SKM-1 treated with dmso at 0.1 percent for 144 hours (cell line): Measurements from ENCODE around the gene ZNF579.
"Not testable (repeated sequence)": the region's sequence is repeated elsewhere in the genome, so short reads cannot be mapped to it uniquely, and the experiment has no call there.

ENCODE experiments used
- DNase-seq: peaks from one replicate; lab custom pipeline; 2025; ENCODE audit not compliant: unreplicated experiment; lab: John Stamatoyannopoulos, UW

The ZNF579 gene

GRCh38 chr19:55573929-55574328 is 6.7 kb downstream of the ZNF579 start:
- not testable (repeated sequence) for DNase-seq

DNA sequence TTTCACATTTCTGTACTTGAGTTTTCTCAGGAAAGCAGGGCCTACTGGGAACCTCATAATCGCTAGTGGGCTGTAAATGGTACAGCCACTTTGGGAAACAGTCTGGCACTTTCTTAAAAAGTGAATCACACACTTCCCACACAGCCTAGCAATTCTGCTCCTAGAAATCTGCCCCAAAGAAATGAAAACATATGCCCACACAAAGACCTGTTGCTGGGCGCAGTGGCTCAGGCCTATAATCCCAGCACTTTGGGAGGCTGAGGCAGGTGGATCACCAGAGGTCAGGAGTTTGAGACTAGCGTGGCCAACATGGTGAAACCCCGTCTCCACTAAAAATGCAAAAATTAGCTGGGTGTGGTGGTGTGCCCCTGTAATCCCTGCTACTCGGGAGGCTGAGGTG is 11.2 kb downstream of the ZNF579 start:
- not testable (repeated sequence) for DNase-seq

DNA sequence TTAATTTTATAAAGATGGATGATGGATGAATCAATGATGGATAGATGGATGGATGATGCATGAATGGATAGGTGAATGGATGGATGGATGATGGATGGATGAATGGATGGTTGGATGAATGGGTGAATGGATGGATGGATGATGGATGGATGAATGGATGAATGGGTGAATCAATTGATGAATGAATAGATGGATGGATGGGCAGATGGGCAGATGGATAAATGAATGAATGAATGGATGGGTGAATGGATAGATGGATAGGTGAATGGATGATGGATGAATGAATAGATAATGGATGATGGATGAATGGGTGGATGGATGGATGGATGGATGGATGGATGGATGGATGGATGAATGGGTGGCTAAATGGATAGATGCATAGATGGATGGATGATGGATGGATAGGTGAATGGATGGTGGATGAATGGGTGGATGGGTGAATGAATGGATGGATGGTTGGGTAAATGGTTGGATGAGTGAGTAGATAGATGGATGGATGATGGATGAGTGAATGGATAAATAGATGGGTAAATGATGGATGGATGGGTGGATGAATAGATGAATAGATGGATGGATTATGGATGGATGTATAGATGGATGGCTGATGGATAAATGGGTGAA is 12.8 kb downstream of the ZNF579 start:
- DNase-seq = no peak

DNA sequence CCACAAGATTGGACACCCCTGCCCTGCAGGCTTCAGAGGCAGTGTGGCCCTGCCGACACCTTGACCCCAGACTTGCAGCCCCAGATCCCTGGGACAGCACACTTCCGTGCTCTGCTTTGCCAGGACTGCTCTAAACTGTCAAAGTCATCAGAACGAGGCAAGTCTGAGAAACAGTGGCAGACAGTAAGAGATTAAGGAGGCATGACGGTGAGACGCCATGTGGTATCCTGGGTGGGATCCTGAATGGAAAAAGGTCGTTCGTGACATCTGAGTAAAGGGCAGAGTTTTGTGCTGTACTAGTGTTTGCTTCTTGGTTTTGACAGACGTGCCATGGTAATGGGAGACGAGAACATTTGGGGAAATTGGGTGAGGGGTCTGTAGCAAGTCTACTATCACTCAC is 13.8 kb downstream of the ZNF579 start:
- no peak for DNase-seq

DNA sequence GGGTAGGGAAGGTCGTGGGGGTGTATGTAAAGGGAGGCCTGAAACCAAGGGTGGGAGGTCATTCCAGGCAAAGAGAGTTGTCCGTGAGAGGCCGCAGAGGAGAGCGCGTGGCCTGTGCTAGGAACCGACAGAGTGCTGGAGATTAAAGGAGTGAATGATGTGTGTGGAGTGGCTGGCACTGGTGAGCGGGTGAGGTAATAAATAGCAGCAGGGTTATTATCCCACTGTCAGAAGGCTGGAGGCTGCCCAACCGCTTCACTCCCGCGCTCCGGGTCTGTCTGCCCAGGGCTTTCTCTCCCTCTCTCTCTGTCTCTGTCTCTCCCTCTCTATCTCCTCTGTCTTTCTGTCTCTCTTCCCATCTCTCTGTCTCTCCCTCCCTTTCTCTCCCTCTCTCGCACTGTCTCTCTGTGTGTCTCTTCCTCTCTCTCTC is 17.4 kb downstream of the ZNF579 start:
- no peak for DNase-seq

- no peak for DNase-seq
Observed at GRCh38 chr19:55559684-55560083, 21.0 kb downstream of the ZNF579 start.

DNA sequence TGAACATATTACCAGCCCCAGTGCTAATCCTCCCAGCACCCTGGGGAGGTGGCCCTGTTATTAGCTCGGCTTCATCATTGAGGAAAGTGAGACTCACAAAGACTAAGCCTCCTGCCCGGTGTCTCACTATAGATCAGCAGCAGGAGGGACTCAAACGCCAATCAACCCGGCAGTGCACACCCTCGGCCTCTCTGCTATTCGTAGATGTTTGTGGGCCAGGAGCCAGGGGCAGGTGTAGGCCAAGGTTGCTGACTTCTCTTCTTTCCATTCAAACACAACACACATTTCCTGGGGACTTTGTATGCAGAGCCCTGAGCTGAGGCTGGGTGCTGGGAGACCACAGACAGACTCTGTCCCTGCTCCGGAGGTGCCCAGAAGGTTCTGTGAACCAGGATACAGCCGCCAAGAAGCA is 25.9 kb downstream of the ZNF579 start:
- no peak for DNase-seq

- no peak for DNase-seq
Observed at GRCh38 chr19:55554302-55554701, 26.3 kb downstream of the ZNF579 start.

DNA sequence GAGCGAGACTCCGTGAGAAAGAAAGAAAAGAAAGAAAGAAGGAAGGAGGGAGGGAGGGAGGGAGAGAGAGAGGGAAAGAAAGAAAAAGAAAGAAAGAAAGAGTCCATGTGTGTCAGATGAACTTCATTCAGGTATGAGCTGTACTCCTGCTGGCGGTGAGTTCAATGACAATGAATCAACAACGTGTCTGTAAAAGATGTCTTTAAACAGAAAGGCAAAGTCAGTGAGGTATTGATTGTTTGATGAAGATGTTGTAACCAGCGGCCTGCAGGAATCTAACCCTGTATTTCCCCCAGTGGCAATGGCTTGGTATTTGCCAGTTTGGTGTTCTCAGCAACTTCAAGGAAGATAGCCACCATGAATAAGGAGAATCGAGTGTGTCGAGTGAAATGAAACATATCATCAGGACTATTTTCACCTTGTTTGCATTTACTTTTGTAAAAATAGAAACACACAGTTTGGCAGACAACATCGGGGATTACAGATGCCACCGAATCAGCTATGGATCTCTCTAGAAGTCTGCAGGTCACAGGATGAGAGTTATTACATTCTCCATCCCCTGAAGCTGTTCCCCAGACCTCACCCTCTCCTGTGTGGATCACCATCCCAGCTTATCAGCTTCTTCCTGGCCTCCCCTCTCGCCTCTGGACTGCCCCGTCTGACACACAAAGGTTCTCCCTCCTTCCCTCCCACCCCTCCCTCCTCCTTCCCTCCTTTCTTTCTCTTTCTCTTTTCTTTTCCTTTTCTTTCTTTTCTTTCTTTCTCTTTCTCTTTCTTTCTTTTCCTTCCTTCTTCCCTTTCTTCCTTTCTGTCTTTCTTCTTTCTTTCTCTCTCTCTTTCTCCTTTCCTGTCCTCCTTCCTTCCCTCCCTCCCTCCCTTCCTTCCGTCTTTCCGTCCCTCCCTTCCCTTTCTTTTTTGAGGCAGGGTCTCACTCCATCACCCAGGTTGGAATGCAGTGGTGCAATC is 27.1 kb downstream of the ZNF579 start:
- DNase-seq = no peak

GRCh38 chr19:55552620-55553019 is 28.0 kb downstream of the ZNF579 start:
- no peak for DNase-seq

DNA sequence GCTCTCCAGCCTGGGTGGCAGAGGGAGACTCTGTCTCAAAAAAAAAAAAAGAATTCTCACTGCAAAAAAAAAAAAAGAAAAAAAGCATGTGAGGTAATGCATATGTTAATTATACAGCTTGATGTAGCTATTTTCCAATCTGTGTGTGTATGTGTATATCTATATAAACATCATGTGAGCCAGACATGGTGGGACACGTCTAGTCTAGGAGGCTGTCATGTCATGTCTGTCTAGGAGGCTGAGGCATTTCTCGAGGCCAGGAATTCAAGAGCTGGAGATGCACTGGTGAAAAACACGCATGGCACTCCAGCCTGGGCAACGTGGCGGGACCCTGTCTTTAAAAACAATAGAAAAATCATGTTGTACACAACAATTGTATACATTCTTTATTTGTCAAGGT is 28.4 kb downstream of the ZNF579 start:
- DNase-seq = no peak

DNA sequence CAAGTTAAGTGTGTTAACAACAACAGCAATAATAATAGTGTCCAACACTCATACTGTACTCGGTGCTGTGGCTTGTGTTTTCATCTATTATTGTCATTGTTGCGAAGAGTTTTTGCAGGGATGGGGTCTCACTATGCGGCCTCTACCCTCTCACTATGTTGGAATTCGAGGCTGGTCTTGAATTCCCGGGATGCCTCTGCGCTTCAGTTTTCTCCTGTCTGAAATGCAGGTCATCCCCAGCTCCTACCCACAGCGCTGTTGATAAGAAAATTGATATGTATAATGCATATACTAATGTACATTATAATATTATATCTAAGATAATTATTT is 30.4 kb downstream of the ZNF579 start:
- DNase-seq = no peak

GRCh38 chr19:55549500-55550320 is 30.9 kb downstream of the ZNF579 start:
- DNase-seq = no peak

DNA sequence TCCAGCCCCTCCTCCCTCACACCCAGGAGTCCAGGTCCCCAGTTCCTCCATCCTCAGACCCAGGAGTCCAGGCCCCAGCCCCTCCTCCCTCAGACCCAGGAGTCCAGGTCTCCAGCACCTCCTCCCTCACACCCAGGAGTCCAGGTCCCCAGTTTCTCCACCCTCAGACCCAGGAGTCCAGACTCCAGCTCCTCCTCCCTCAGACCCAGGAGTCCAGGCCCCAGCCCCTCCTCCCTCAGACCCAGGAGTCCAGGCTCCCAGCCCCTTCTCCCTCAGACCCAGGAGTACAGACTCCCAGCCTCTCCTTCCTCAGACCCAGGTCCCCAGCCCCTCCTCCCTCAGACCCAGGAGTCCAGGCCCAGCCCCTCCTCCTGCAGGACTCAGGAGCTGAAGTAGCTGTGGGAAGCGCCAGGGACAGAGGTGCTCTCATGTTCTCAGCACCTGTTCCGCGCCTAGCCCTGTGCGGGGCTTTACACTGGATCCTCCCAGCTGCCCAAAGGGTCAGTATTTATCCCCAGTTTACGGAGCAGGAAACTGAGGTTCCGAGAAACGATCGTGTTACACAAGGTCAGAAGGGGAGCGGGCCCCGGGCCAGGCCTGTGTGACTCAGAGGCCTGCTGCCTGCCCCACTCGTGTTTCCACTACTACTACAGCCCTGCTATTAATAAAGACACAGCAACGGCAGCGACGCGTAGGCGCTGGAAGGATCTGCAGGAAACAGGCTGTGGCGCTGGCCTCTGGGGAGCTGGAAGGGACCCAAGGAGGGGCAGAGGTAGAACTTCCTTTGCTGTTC is 33.6 kb downstream of the ZNF579 start:
- no peak for DNase-seq

DNA sequence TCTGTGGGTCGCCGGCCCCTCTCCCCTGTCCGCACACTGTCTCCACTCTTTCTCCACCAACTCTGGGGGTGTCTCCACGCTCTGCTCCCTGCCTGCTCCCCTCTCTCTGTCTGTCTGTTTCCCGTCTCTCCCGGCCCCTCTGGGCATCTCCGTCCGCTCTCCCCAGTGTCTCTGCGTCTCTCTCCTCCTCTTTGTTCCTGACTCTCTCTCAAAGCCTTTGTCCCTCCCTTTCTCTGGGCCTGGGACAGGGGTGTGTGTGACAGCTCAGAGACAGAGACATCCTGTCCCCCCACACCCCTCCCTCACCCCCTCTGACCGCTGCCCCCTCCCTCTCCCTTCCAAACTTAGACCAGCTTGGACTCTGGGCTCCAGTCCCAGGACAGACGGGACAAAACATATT is 34.6 kb downstream of the ZNF579 start:
- DNase-seq = no peak

- DNase-seq = no peak
Observed at GRCh38 chr19:55545443-55545842, 35.2 kb downstream of the ZNF579 start, which contains the start of gene SBK3. TSS of gene SBK3 (minus strand) at chr19:55545543. CDS start at chr19:55545543, 0 bp downstream.

GRCh38 chr19:55544776-55545439 is 35.7 kb downstream of the ZNF579 start:
- DNase-seq = no peak

DNA sequence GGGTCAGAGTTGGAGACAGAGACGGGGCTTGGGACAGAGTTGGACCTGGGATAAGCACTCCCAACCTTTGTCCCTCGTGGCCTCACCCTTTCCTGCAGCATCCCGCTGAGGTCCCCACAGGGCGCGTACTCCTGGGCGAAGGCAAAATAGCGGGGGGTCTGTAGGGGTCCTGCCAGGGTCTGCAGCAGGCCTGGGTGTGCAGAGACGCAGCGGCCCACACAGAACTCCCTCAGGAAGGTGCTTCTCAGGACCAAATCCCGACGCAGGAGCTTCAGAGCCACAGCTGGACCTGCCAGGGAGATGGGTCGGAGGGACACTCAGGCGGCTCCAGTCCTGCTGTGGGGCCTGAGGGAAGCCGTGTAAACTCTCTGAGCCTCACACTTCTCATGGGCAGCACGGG is 36.6 kb downstream of the ZNF579 start:
- no peak for DNase-seq

- no peak for DNase-seq
Observed at GRCh38 chr19:55543567-55543966, 37.1 kb downstream of the ZNF579 start.

- no peak for DNase-seq
Observed at GRCh38 chr19:55542292-55542855, 38.3 kb downstream of the ZNF579 start.
